Bone marrow (tissue), 2 donors: Measurements from ENCODE around the gene AHCYL2.
"Not testable (repeated sequence)": the region's sequence is repeated elsewhere in the genome, so short reads cannot be mapped to it uniquely, and the experiment has no call there.

ENCODE experiments used
- DNase-seq, 2 donors: peaks; one replicate each; lab custom pipeline; 2025; lab: John Stamatoyannopoulos, UW

Gene AHCYL2

DNA sequence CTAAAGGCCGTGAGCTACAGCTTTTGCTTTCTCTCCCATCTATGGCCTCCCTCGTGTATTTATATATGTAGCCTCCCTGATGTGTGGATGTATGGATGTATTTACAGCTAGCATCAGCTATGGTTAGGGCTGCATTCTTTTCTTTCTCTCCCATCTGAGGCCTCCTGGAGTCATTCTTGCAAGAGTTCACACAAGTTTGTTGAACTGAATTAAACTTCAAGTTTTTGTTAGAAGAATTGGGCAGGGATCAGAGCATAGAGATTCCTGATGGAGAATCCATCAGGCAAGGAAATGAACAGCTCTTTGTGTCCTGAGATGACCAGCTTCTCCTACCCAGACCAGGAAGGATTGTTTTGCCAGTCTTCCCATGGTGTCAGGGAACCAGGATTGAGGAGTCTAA lies 60.3 kb downstream of the AHCYL2 start:
- DNase-seq = no peak

DNA sequence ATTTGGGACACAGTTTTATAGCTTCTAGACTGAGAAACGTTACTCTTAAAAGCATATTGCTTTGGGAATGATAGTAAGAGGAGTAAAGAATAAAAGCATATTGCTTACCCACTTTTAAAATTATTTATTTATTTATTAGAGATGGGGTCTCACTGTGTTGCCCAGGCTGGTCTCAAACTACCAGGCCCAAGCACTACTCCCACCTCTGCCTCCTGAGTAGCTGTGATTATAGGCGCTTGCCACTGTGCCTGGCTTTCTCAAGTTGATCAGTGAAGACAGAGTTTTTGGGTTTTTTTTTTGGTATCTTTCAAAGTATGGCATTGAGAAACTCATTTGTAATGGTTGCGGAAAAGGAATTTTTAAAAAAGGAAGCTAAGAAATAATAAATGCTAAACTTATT lies 68.0 kb downstream of the AHCYL2 start:
- DNase-seq = no peak

DNA sequence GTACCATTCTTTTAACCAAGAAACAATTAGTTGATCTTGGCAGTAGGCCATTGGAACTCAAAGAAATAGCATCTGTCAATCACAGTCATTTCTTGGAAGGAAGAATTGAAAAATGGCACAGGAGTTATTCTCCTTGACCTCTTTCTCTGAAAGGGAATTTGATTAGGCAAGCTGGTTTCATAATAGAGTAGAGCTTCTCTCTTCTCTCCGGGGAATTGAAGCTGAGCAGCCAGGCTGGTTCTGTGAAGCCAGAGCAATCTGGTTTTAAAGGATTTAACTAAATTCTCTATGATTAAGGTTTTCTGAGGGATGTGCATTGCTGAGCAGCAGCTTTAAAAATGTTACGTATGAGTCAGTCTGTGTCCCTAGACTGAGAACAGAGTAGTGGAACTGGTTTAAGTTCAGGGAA lies 70.2 kb downstream of the AHCYL2 start:
- no peak for DNase-seq

DNA sequence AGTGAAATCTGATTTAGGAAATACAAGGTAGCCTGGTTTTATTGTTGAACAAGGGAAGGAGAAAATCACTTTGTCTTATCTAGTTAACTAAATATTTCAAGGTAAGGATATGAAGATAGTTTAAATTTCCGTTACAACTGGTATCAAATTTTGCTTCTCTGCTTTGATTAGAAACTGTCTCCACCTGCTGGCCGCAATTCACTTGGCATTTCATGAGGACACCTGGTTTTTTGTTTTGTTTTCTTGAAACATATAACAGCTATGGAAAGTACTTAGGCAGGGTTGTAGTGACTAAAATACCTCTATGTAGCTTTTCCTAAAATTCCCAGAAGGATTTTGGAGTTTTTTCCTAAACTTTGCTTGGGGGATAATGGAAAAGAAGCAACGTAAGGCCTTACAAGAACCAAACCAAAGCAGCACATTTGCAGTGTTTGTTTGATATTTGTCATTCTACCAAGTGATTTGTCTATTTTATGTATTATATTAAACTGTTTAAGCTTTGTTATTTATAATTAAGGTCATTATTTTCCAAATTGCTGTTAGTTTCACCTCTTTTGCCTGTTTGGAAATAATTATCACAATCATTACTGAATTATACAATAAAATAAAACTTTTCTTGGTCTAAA lies 73.6 kb downstream of the AHCYL2 start:
- peak in 1 of 2 donors; percentile 17 for DNase-seq

DNA sequence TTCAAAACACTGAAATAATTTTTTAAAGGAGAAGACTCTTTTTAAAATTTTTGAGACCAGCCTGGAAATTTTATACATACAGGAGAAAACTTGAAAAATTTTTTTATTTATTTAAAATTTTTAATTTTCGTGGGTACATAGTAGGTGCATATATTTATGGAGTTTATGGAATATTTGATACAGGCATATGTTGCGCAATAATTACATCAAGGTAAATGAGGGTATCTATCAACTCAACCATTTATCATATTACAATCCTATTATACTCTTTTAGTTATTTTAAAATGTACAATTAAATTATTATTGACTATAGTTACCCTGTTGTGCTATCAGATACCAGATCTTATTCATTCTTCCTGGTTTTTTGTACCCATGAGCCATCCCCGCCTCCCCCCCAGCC lies 75.1 kb downstream of the AHCYL2 start:
- no peak for DNase-seq

DNA sequence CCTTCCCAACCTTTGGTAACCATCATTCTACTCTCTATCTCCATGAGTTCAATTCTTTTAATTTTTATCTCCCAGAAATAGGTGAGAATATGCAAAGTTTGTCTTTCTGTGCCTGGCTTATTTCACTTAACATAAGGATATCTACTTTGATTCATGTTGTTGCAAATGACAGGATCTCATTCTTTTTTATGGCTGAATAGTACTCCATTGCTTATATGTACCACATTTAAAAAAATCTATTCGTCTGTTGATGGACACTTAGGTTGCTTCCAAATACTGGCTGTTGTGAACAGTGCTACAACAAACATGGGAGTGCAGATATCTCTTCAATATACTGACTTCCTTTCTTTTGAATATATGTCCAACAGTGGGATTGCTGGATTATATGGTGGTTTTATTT lies 75.5 kb downstream of the AHCYL2 start:
- not testable (repeated sequence) for DNase-seq

DNA sequence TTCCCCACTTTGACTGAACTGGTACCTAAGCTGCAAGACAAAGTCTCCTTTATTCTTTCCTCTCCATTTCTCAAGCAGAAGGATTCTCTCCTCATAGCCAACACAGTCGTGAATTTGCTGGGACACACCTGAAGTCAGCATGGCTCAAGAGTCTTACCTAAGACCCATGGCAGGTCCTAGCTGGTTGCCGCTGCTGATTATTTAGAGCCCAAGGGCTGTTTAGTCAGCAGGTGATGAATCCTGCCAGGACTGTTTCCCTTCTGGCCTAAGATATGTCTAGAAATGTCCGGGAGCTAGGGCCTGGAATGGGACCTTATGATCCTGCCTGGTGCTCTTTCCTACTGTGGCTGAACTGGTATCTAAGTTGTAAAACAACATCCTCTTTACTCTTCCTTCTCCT lies 82.8 kb downstream of the AHCYL2 start:
- DNase-seq = no peak

DNA sequence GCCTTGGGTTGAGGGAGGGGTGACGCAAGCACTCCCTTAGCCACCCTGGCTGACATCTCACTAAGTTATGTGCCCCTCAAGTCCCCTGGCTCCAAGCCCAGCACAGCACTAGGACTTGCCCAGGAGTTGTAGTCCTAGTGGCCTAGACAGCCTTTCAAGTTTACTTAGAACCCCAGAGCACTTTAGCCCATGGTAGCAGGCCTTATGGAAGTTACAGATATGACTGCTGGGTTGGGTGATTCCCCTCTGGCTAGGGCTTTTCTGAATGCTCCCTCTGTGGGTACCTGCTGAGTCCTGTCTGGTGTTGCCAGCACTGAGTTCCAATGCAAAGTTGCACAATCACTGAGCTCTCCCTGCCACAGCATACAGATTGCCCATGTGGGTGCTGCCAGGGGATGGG lies 83.2 kb downstream of the AHCYL2 start:
- DNase-seq = no peak

DNA sequence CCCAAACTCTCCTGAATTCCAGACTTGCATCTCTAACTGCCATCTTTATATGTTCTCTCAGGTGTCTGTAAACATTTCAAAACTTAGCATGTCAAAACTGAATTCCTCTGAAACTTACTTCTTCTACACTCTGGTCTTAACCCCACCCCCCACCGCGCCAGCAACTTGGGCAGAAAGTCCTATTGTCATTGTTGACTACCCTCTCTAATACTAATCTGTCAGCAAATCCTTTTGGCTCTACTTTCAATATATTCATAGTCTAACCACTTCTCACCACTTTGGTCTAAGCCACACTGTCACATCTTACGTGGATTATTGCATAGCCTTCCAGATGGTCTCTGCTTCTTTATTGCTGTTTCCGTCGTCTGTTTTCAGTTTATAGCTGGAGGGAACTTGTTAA lies 86.6 kb downstream of the AHCYL2 start:
- no peak for DNase-seq

DNA sequence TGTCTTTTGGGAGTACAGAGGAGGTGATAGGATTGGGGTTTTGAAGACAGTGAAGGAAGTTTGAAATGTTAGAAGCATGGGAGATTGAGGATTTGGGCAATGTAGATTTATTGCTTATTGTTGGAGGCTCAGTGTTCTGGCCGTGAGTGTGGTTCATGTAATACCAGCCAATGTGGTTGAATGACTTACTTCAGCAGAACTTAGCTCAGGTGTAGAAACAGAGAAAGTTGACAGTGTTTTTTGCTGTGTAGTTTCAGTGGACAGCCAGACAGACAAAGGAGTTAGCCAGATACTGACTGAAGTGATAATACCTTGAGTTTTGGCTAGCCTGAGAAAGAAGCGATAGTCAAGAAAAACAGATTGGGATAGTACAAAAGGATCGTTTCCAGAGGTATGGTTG lies 88.5 kb downstream of the AHCYL2 start:
- DNase-seq = no peak

DNA sequence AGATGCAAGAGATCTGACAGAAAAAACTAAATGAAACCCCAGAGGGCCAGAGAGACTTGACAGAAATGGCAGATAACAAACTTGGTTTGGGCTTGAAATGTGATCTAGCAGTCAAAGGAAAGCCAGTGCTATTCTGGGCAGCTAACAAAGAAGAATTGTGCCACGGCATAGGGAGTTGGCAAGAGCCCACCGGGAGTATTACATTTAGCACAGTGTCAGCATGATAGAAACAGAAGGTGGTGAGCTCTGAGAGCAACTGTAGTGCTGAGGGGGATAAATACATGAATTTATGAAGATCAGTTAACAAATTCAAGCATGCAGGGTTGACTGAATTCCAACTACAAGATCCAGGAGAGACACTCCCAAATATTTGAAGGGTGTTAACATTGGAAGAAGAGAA lies 91.1 kb downstream of the AHCYL2 start:
- no peak for DNase-seq

DNA sequence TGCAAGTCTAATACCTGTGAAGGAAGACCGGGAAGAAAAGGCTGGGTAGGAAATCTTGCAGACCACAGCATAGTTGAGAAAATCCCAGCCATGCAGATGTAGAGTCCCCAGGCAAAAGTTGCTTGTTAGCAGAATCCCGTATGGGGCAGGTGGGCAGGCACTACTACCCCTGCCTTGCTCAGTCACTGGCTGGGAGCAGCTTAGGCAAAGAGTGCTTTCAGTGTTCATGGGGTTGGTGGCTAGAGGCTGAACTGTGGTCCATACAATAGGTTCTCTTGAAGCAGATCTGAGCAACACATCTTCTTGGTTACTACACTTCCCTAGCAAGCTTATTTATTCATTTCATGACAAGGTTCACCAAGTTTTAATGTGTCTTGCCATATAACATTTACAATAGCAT lies 92.6 kb downstream of the AHCYL2 start:
- DNase-seq = no peak

DNA sequence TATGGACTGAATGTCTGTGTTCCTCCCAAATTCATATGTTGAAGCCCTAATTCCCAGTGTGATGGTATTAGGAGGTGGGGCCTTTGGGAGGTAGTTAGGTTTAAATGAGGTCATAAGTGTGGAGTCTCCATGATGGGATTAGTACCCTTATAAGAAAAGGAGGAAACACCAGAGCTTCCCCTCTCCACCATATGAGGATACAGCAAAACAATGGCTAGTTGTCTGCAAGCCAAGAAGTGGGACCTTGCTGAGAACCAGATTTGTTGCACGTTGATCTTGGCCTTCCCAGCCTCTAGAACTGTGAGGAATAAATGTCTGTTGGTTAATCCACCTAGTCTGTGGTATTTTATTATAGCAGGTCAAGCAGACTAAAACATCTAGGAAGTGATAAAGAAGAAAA lies 102.2 kb downstream of the AHCYL2 start:
- DNase-seq = no peak

DNA sequence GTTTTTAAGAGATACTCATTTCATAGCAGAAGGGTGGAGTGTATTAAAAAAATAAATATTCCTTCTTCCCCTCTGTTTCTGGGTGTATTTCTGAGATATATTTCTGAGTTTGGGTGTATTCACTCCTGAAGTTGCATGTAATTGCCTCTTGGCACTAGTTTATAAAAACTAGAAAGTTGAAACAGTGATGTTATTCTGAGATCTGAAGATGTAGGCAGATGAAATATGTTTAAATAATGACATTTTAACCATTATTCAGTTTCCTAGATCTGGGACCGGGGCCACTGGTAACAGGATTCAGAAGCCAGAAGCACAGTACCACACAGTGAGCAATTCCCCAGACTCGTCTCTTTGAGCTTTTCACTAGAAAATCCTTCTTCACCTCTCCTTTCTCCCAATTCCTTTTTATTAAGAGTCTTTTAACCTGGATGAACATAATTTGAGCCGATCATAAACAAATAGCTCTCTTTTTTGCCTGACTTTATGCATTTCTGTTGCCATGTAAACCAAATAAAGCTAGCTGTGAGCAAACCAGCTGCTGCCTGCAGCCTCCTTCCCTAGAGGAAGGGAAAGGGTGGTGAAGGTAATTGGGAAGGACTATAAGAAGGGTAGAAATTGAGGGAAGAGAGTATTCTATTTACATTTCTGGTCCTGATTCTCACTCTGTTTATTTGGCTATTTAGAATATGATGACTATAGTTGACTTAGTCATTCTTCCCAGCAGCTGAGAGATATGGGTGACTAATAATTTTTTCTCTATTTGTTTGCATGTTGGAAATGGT lies 107.6 kb downstream of the AHCYL2 start:
- no peak for DNase-seq

DNA sequence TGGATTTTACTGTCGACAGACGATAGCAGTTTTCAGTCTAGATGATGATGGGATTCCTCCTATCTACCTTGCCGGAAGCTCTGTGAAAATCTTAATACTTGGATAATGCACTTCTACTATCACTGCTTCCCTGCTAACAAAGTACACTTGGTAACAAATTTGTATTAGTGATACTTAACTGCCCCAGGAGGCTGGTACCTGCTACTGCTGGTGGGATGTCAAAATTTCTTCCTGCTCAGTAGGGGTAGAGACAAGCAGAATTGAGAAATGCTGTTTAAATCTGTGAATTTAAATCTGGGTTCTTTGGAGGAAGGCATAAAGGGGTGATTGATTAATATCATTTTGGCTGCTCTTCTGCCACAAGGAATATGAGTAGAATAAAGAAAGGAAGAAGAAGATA lies 109.6 kb downstream of the AHCYL2 start:
- no peak for DNase-seq

DNA sequence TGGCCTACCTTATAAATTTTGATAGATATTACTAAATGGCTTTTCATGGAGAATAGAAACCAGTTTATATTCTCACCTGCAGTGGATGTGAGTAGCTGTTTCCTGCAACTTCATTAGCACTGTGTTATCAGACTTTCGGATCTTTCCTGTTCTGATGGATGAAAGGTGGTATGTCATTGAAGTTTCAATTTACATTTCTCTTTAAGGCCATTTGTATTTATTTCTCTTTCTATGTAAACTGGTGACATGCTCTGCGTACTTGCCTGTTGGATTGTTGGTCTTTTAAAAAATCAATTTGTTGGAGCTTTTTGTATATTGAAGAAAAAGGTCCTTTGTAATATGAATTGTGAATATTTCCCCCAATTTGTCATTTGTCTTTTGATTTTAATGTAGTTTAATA lies 113.6 kb downstream of the AHCYL2 start:
- DNase-seq = no peak

DNA sequence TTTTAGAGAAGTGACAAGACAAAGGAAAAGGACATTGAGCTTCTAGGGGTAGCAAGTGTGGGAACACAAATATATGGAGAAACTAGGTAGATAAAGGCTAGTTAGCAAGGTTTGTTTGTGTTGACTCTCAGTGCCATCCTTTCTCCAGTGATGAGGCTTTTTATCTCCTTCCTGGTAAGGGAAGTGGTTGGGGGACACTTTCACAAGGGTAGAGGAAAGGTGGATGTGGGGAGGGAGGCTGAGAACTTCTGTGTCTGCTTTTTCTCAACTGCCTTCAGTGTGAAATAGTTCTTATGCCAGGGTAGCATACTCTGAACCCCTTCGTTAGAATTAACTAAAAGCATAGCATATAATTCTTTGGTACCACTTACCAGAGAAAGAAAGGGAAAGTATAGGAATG lies 116.4 kb downstream of the AHCYL2 start:
- peak in 1 of 2 donors; percentile 49 for DNase-seq

DNA sequence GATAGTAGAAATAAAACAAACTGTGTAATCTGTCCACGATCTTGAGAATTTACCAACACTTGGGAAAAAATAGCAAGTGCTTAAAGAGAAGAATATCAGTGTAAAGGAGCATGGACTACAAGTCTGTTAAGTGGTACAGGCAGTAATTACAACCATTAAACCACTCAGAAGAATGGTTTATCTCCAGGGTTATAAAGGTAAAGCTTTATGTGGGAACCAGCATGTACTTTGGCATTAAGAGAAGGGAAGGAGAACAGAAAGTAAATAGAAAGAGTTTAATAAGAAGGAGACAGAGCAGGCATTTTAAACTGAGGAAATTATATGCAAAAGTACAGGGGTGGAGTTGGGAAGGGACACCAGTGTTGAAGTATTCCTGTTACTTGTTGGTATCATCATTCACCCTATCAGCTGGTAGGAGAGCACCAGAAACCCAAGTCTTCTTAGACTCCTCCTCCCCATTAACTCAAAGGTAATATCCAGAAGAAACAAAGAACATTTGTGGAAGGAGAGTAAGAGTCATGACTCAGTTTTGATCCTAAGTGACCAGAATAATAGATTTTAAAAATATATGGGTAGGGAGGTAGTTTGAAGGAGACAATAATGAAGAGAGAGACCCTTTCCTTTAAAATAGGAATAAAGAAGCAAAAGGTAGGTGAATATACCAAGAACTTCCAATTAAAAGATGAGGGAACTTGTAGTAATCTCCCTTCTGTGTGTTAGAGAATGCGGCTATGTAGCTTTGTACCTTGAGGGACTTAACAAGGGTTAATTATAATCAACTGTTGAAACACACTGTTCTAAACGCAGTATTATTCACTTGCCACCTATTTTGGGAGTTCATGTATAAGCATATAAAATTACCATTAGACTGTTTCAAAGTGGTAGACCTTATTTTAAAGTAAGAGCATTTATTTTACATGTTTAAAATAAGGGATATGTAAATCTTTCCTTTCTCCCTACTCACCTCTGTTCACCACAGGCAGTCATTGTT lies 117.3 kb downstream of the AHCYL2 start:
- no peak for DNase-seq

DNA sequence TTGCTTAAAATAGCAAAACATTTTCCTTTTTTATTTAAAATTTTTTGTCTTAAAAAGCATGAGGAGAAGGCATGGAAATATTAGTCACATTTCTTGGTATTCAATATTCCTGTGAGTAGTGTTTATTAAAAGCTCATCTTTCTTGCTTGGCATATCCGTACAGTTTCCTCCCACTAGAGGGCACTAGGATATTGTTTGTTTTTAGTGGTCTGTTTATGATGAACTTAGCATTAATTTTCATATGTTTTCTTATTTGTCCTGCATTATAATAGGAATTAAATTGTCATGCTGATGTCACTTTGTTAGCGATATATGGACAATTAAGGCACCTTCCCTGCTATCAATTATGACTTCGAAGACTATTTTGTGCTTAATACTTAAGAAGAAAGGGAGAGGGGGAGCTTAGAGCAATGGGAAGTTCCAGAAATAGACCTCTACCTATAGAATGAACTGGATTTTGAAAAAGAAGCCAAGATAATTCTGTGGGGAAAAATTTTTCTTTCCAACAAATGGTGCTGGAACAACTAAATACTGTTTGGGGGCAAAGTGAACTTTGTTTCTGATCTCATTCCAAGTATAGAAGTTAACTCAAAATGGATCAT lies 118.4 kb downstream of the AHCYL2 start:
- DNase-seq = peak in 1 of 2 donors; percentile 54

DNA sequence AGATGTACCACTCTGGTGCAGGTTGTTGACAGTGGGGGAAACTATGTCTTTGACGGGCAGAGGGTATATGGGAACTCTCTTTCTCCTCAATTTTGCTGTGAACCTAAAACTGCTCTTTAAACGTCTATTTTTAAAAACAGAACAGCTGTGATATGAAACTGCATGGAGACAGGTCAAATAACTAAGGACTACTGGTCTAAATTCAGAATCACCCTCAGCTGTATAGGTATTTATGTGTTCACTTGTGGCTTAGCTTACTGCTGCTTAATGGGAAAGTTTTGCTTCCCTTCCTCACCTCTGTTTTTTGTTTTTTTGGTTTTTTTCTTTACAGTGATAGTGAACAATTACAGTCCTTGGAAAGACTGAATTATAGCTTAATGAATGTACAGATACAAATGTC lies 122.5 kb downstream of the AHCYL2 start:
- DNase-seq = no peak

DNA sequence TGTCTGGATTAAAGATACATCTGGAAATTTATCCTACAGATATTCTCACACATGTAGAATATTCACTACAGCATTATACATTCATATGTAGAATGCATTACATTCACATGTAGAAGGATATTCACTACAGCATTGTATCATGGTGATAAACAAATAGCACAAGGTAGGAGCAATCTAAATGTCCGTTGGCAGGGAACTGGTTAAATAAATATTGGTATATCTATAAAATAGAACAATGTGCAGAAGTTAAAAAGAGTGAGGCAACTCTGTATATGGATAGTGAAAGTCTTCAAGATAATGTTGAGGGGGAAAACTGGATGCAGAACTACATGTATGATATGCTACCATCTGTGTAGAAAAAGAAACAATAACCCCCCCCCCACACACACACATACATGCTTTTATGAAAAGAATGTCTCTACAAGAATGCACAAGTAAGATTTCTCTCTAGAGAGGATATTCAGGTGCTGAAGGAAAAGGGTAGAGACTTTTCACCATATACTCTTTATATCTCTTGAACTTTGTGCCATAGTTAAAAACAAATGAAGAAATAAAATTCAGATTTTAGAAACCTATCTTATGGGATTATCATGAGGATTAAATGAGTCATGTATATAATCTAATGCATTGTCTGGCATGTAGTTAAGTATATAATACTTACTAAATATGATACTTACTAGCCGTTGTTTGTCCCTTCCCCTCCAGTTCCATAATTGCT lies 123.4 kb downstream of the AHCYL2 start:
- DNase-seq = no peak

DNA sequence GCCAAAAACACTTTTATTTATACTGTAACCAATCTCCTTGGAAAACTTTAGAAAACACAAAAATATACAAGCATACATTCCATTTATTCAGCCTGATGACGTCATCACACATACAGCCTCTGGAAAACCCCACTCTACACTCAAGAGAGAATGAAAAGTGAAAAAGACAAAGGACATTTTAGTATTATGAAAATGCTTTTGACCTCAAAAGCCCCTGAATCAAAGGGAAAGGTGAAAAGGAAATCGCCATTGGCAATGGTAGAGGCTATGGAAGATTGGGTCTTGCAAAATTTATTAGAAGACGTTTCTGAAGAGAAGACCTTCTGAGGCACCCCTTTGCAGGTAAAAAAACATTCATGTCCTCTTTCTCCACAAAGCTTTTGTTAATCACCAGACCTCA lies 126.5 kb downstream of the AHCYL2 start:
- no peak for DNase-seq
